ENCODE results near the gene SMU1. TPM values are rescaled to one million over a fixed set of nuclear protein-coding genes. Genes with fewer than 3 reads are reported as not detected.
A peak's percentile ranks its signal among the peaks of the same experiment; 100 is the strongest.
"Not testable (repeated sequence)": the region's sequence is repeated elsewhere in the genome, so short reads cannot be mapped to it uniquely, and the experiment has no call there.

Gene SMU1
- total RNA-seq, 2 experiments from 2014 or later: 20.0 to 23.0 TPM

DNA sequence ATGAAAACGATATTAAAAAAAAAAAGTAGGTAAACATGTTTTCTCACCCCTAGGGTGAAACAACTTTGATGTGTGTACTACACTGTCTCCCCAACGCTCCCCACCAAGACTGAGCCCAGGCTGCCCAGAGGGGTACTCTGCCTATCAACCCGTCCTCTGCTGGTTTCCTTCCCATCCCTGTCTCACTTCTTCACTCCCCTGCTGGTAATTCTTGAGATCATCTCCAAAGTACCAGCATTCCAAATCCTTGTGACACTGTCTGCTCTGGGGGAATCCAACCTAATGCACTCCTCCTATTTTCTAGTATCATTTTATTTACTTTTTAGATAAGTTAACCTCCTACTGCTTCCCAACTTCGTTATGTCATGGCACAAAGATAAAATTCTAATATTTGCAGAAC lies 68.7 kb downstream of the SMU1 start:
- Mint-ChIP-seq H3K4me1 (peaks cover under 1% of the 10 kb centered on the region), H3K27ac (no peak overlapping the region), H3K4me3 (no peak overlapping the region), H3K36me3 (peaks cover 1% of the 10 kb centered on the region), H3K27me3 (no peaks in the 10 kb centered on the region), H3K9me3 (ENCODE audit: low read depth) (no peaks in the 10 kb centered on the region)
- ATAC-seq: no peak
- DNase-seq: no peak
- CTCF ChIA-PET: no interaction called here

- H3K27me3 Mint-ChIP-seq, H3K36me3 Mint-ChIP-seq: not testable (repeated sequence)
Measured at GRCh38 chr9:33005335-33005734, 71.1 kb downstream of the SMU1 start.

GRCh38 chr9:33000682-33001055 lies 75.8 kb downstream of the SMU1 start:
- H3K27me3 Mint-ChIP-seq; H3K9me3 Mint-ChIP-seq (ENCODE audit: low read depth); ATAC-seq; CTCF ChIA-PET: not testable (repeated sequence)
- Mint-ChIP-seq H3K4me1 (peaks cover 36% of the 10 kb centered on the region), H3K27ac (peak overlapping the region; percentile 99), H3K36me3 (peaks cover 24% of the 10 kb centered on the region), H3K4me3 (peak overlapping the region; percentile 98)
- peak; percentile 66 for DNase-seq

More at GRCh38 chr9:33005335-33005734, 71.1 kb downstream of the SMU1 start:
- H3K4me3 Mint-ChIP-seq; H3K27ac Mint-ChIP-seq; CTCF ChIA-PET; ATAC-seq; DNase-seq; H3K9me3 Mint-ChIP-seq (ENCODE audit: low read depth): not testable (repeated sequence)
- peaks cover 12% of the 10 kb centered on the region for H3K4me1 Mint-ChIP-seq

- Mint-ChIP-seq H3K36me3 (peaks cover 44% of the 10 kb centered on the region), H3K4me3 (no peak overlapping the region), H3K27me3 (no peaks in the 10 kb centered on the region), H3K9me3 (ENCODE audit: low read depth) (no peaks in the 10 kb centered on the region), H3K27ac (no peak overlapping the region), H3K4me1 (peaks cover 14% of the 10 kb centered on the region)
- DNase-seq (no peak), ATAC-seq (no peak)
- CTCF ChIA-PET: no interaction called here
Measured at GRCh38 chr9:32992595-32993238, 83.8 kb downstream of the SMU1 start.

DNA sequence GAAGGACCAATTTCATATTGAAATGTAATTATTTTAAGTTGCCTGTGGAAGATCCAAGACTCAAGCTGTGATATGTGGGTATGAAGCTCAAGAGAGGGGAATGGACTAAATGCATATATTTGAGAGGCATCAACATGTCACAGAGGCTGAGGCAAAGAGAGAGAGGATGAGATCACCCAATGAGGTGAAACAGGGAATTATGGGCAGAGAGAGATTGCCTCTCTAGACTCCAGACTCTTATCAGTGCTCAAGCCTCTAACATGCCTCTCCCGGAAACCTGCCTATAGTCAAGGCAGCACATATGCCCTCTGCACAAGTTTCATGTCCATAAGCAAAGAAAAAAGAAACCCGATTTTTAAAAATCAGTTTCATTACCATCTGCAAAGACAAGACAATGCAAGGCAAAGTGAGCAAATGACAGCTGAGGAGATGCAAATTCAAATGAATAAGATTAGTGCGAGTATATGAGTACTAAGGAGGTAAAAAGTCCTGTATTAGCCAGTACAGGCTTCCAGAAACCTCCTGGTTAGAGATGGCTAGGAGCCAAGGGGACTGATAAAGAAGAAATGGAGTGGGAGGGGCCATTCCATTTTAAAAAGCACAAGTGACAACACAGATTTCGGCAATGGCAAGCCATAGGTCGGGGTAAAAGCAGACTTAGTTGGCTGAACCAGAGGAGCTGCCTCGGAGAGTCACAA lies 84.4 kb downstream of the SMU1 start:
- peaks cover 12% of the 10 kb centered on the region for H3K4me1 Mint-ChIP-seq
- ATAC-seq (no peak), DNase-seq (no peak)
- no peak overlapping the region for H3K27ac Mint-ChIP-seq
- H3K27me3 Mint-ChIP-seq: no peaks in the 10 kb centered on the region
- CTCF ChIA-PET: no interaction called here
- no peaks in the 10 kb centered on the region for H3K9me3 Mint-ChIP-seq (ENCODE audit: low read depth)
- H3K36me3 Mint-ChIP-seq: peaks cover 45% of the 10 kb centered on the region
- H3K4me3 Mint-ChIP-seq: no peak overlapping the region

Other genes starting within 250 kb of the SMU1 start
- 10 to 100 TPM; 38.0 to 44.5 TPM for gene APTX, start 75.0 kb downstream of the SMU1 start, total RNA-seq
- 100 to 1,000 TPM; 160 to 215 TPM for gene DNAJA1, start 51.4 kb downstream of the SMU1 start, total RNA-seq
- gene B4GALT1, start 90.7 kb upstream of the SMU1 start, total RNA-seq: 10 to 100 TPM; 33.8 to 35.2 TPM
- not detected for gene SPINK4, start 163.5 kb upstream of the SMU1 start, total RNA-seq
- gene BAG1, start 188.0 kb upstream of the SMU1 start, total RNA-seq: 10 to 100 TPM; 74.9 to 81.0 TPM
- gene CHMP5, start 188.4 kb upstream of the SMU1 start, total RNA-seq: 100 to 1,000 TPM; 114 to 130 TPM
- 10 to 100 TPM; 46.3 to 48.1 TPM for gene NFX1, start 213.8 kb upstream of the SMU1 start, total RNA-seq